DND-41 (cell line): ENCODE measurements around the gene TM4SF4.

Source experiments
- EZH2 ChIP-seq: IDR thresholded peaks from 3 replicates; pipeline ENCODE4 v1.6.1; 2012; ENCODE audit warnings: borderline replicate concordance, low read depth, mild to moderate bottlenecking, moderate library complexity, low read length, inconsistent platforms; ENCODE audit not compliant: severe bottlenecking
- TF ChIP-seq, protein P1 (sequence below): IDR thresholded peaks from 2 replicates; pipeline ENCODE4 v1.5.1; 2012; ENCODE audit warnings: borderline replicate concordance, low read length, moderate library complexity, mild to moderate bottlenecking; ENCODE audit not compliant: poor library complexity, severe bottlenecking; ENCODE audit errors: extremely low read depth

- TF ChIP-seq, protein P1, sequence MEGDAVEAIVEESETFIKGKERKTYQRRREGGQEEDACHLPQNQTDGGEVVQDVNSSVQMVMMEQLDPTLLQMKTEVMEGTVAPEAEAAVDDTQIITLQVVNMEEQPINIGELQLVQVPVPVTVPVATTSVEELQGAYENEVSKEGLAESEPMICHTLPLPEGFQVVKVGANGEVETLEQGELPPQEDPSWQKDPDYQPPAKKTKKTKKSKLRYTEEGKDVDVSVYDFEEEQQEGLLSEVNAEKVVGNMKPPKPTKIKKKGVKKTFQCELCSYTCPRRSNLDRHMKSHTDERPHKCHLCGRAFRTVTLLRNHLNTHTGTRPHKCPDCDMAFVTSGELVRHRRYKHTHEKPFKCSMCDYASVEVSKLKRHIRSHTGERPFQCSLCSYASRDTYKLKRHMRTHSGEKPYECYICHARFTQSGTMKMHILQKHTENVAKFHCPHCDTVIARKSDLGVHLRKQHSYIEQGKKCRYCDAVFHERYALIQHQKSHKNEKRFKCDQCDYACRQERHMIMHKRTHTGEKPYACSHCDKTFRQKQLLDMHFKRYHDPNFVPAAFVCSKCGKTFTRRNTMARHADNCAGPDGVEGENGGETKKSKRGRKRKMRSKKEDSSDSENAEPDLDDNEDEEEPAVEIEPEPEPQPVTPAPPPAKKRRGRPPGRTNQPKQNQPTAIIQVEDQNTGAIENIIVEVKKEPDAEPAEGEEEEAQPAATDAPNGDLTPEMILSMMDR, result no peak
- no peak for TF ChIP-seq EZH2
Measured at GRCh38 chr3:149510480-149510879, 36.0 kb downstream of the TM4SF4 start.
